Measurements from ENCODE around the gene PLEKHM2. TPM values are rescaled to one million over a fixed set of nuclear protein-coding genes. Genes with fewer than 3 reads are reported as not detected.

Gene PLEKHM2
- total and polyA plus RNA-seq, 2 of the 8 experiments (the other 6 are each of a cell fraction or from before 2014, with no cell fraction given): 38.3 to 47.6 TPM

- CTCF ChIA-PET (ENCODE audit: partially characterized antibody): interaction anchor here (1.0 to 1.4 kb wide), 2 partner anchors 11 to 20 kb away, joined by 3 to 4 read pairs; no protein-coding TSS in a partner anchor
- Histone ChIP-seq H2AFZ (ENCODE audit: low read length) (no peak overlapping the region), H3K9me3 (ENCODE audit: insufficient read depth in 2 of 2, low read depth in 1 of 2, low read length in 1 of 2) (no peaks in the 10 kb centered on the region), H3K27me3 (replicated peaks in 1 of 4; ENCODE audit: control insufficient read depth in 3 of 4, extremely low read depth in 1 of 4, insufficient read depth in 3 of 4, low read length in 3 of 4) (no peaks in the 10 kb centered on the region), H4K5ac (ENCODE audit: insufficient read length, low read depth, low read length) (no peak overlapping the region), H4K8ac (ENCODE audit: extremely low read depth, insufficient read depth, low read length) (no peak overlapping the region), H3K14ac (ENCODE audit: insufficient read length) (no peak overlapping the region), H3K23me2 (ENCODE audit: low read depth, low read length) (no peaks in the 10 kb centered on the region), H2BK20ac (ENCODE audit: low read length) (no peak overlapping the region), H3K9ac (replicated peaks in 1 of 4; ENCODE audit: extremely low read depth in 1 of 4, low read depth in 3 of 4, low read length in 3 of 4) (no peak overlapping the region), H3K4me2 (ENCODE audit: insufficient read depth in 1 of 2, low read depth in 2 of 2, low read length in 2 of 2) (no peak overlapping the region), H3K27ac (ENCODE audit: low read depth, low read length) (no peak overlapping the region), H2BK5ac (ENCODE audit: low read depth, low read length) (no peak overlapping the region), H2BK120ac (replicated peaks; ENCODE audit: low read depth, low read length) (no peak overlapping the region), H2BK15ac (ENCODE audit: low read length) (no peak overlapping the region), H3K18ac (ENCODE audit: extremely low read depth, low read length) (no peak overlapping the region), H3K79me1 (ENCODE audit: low read depth, low read length) (no peaks in the 10 kb centered on the region; the same call in 1 of the 2 replicates), H4K91ac (replicated peaks; ENCODE audit: insufficient read length, low read length) (no peak overlapping the region), H4K20me1 (replicated peaks in 1 of 2; ENCODE audit: control insufficient read depth in 1 of 2, insufficient read depth in 2 of 2, low read length in 2 of 2) (no peaks in the 10 kb centered on the region), H3K79me2 (ENCODE audit: control insufficient read depth in 1 of 2, insufficient read depth in 2 of 2, low read length in 2 of 2) (no peaks in the 10 kb centered on the region), H3K56ac (replicated peaks; ENCODE audit: insufficient read length, low read depth, low read length) (no peak overlapping the region), H3K4ac (replicated peaks; ENCODE audit: insufficient read length, low read depth, low read length) (no peak overlapping the region), H3K36me3 (ENCODE audit: control insufficient read depth in 2 of 4, insufficient read depth in 4 of 4, low read length in 3 of 4) (peaks cover 3 to 48% (median 27%) of the 10 kb centered on the region in 4 experiments; a peak in 7 of 8 replicates), H2AK5ac (ENCODE audit: low read depth, low read length) (no peak overlapping the region), H3K23ac (ENCODE audit: insufficient read length) (no peak overlapping the region), H2BK12ac (ENCODE audit: low read depth, low read length) (no peak overlapping the region), H3K4me1 (replicated peaks in 1 of 4; ENCODE audit: control insufficient read depth in 3 of 4, insufficient read depth in 4 of 4, low read length in 3 of 4) (no peaks in the 10 kb centered on the region), H3K4me3 (ENCODE audit: extremely low read depth in 1 of 4, insufficient read depth in 2 of 4, low read depth in 3 of 4, low read length in 4 of 4) (no peak overlapping the region)
- WGBS, 2 experiments (ENCODE audit: extremely low coverage in 1 of 2, insufficient coverage in 1 of 2, insufficient read length in 1 of 2, insufficient replicate concordance in 2 of 2, low coverage in 1 of 2, low lambda C conversion rate in 2 of 2, missing lambda C conversion rate in 1 of 2): 96% methylated on average over 2 of the region's 2 CpGs; no CpG with 5 or more reads in 1 of the 2 experiments
- no peak for TF ChIP-seq SRF (IDR thresholded peaks at IDR 0.05; ENCODE audit: low read depth, low read length)
- TF ChIP-seq RXRA (IDR thresholded peaks at IDR 0.05; ENCODE audit: insufficient read depth, low read depth, low read length): no peak
- TF ChIP-seq FOSL1 (IDR thresholded peaks at IDR 0.05; ENCODE audit: insufficient read depth, low read depth, low read length): no peak
- no peak for TF ChIP-seq RNF2 (IDR thresholded peaks at IDR 0.05; ENCODE audit: borderline replicate concordance, low read depth, low read length, missing control alignments, poor library complexity, severe bottlenecking)
- TF ChIP-seq BRCA1 (IDR thresholded peaks at IDR 0.05; ENCODE audit: low read depth, low read length): no peak
- no peak for TF ChIP-seq POU5F1 (IDR thresholded peaks at IDR 0.05; ENCODE audit: low read depth, low read length)
- no peak for TF ChIP-seq CHD1 (IDR thresholded peaks at IDR 0.05; ENCODE audit: low read depth, low read length)
- TF ChIP-seq POLR2A (IDR thresholded peaks at IDR 0.05; ENCODE audit: control extremely low read depth in 1 of 2, low read depth in 2 of 2, low read length in 2 of 2): no peak
- TF ChIP-seq, protein P1, sequence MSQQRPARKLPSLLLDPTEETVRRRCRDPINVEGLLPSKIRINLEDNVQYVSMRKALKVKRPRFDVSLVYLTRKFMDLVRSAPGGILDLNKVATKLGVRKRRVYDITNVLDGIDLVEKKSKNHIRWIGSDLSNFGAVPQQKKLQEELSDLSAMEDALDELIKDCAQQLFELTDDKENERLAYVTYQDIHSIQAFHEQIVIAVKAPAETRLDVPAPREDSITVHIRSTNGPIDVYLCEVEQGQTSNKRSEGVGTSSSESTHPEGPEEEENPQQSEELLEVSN (IDR thresholded peaks at IDR 0.05): no peak
- TF ChIP-seq EP300 (IDR thresholded peaks at IDR 0.05; ENCODE audit: borderline replicate concordance in 1 of 2, low read depth in 2 of 2, low read length in 2 of 2): no peak
- TF ChIP-seq YY1 (IDR thresholded peaks at IDR 0.05; ENCODE audit: low read depth, low read length): no peak
- TF ChIP-seq USF2 (IDR thresholded peaks at IDR 0.05; ENCODE audit: low read length): no peak
- POLR2A ChIA-PET (ENCODE audit: partially characterized antibody): interaction anchor here (0.8 kb wide), 1 partner anchor 11 kb away, joined by 3 read pairs; no protein-coding TSS in a partner anchor
- DNase-seq (ENCODE audit: low read depth in 1 of 2, low spot score in 2 of 2) (no peak), FAIRE-seq (no peak)
These were observed 33.7 kb upstream of the PLEKHM2 start for GRCh38 chr1:15650433-15650832.

Data from H1 (cell line).